ENCODE measurements around the gene ZNF672.

GRCh38 chr1:248886237-248886895 lies 48.3 kb downstream of the ZNF672 start:
- TF ChIP-seq EZH2 (IDR thresholded peaks at IDR 0.05; ENCODE audit: insufficient read depth, poor library complexity, severe bottlenecking) (no peak), EZH2phosphoT487 (IDR thresholded peaks at IDR 0.05; ENCODE audit: insufficient read depth, low read depth) (no peak)

Data from GM23248 (cell line).